Hindlimb muscle (tissue), 1 donor: Measurements from ENCODE around the gene POLR2J3. TPM values are rescaled to one million over a fixed set of nuclear protein-coding genes. Genes with fewer than 3 reads are reported as not detected.
"Not testable (repeated sequence)": the region's sequence is repeated elsewhere in the genome, so short reads cannot be mapped to it uniquely, and the experiment has no call there.

Experiments used
- DNase-seq: peaks from one replicate; pipeline ENCODE4 v3.0.0-alpha.2; 2013
- polyA plus RNA-seq: library from polyadenylated mRNA; unstranded; fragments of 120-200 nt; gene quantifications from one replicate; pipeline ENCODE4 v1.2.1, GENCODE V29; 2013; ENCODE audit not compliant: insufficient read length

The POLR2J3 gene
- polyA plus RNA-seq, 1 donor = 75.4 TPM

GRCh38 chr7:102581722-102582121, 9.3 kb upstream of the POLR2J3 start:
- DNase-seq = not testable (repeated sequence)

DNA sequence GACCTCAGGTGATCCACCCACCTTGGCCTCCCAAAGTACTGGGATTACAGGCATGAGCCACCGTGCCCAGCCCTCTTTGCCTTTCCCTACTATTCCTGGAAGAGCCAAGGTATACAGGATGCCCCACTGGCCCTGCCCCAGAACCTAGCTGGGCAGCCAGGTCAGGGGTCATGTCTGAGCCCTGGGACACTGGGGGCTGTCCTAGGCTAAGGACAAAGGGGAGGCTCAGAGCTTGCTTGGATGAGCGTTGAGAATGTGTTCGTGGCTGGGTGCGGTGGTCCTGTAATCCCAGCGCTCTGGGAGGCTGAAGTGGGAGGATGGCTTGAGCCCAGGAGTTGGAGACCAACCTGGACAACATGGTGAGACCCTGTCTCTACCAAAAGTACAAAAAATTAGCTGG, 6.1 kb upstream of the POLR2J3 start:
- DNase-seq = not testable (repeated sequence)

DNA sequence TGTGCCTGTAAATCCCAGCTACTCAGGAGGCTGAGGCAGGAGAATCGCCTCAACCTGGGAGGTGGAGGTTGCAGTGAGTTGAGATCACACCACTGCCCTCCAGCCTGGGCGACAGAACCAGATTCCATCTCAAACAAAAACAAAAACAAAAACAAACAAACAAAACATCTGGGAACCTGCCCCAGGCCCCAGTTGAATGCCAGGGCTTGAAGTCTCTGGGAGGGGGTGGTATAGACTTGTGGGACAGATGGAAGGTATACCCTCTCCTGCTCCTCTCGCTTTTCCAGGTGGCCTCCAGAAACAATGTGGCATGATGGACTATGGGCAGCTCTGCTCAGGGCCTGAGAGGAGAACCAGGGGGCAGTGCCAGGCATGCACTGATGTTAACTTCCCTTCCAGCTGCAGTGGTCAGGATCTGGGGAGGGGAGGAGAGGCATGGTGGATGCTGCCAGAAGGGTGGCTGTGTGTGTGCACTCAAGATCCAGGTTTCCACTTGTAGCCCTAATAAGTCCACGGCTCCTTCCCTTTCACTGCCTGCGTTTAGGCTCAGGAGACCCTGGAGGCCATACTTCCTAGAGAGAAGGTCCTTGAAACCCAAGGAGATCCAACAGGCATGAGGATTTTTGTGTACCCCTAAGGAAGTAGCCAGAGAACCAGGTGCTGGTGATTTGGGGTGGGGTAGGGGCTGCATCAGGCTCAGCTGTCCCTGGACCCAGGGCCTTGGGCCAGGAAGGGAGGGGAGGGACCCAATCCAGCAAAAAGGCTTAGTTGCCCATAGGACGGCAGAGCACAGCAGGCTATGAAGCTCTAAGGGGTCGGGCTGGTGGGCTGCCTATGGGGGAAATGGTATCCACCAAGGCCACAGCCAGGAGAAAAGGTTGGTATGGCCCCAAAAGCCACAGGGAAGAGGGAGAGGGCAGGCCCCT, 5.2 kb upstream of the POLR2J3 start:
- DNase-seq = not testable (repeated sequence)

- DNase-seq = not testable (repeated sequence)
Measured at GRCh38 chr7:102576363-102576762, 4.0 kb upstream of the POLR2J3 start.

DNA sequence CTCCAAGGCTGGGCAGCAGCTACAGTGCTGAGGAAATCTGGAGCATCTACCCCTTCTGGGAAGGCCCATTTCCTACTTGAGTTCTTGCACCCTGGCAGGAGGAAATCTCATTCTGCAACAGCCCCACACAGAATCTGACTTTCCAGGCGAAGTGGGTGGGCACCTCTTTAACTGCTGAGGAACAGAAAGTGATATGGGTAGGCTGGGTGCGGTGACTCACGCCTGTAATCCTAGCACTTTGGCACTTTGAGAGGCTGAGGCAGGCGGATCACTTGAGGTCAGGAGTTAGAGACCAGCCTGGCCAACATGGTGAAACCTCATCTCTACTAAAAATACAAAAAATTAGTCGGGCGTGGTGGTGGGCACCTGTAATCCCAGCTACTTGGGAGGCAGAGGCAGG, 2.2 kb upstream of the POLR2J3 start:
- not testable (repeated sequence) for DNase-seq

GRCh38 chr7:102568620-102569019, 3.8 kb downstream of the POLR2J3 start:
- not testable (repeated sequence) for DNase-seq

DNA sequence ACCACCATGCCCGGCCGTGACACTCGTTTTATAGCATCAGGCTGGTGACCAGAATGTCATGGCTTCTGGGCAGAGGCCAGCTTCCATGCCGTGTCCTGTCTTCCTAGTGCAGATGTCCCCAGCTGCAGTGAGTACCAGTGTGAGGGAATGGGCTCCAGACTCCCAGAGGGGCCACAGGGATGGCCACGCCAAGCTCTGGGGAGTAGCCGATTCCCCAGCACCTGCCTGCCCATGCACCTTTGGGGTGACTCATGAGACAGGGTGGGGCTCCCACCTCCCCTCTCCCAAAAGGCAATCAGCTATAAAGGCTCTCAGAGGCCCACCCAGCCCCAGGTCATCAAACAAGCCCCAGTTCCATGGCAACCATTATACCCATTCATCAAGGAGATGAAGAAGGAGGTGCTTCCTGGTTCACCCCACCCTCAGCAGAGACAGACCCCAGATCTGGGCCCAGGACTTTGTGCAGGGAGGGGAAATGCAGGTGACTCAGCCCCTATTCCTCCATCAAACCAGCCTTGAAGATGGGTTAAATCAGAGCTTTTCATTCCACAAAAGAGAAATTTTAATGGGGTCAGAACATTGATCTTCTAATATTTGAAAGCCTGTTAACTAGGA, 21.5 kb downstream of the POLR2J3 start, which contains the start of gene SPDYE2:
Gene SPDYE2 (plus strand): TSS at position 419 of the 615 bp plus-strand sequence. CDS start 2,030 bp downstream, outside the sequence.
- DNase-seq = not testable (repeated sequence)

DNA sequence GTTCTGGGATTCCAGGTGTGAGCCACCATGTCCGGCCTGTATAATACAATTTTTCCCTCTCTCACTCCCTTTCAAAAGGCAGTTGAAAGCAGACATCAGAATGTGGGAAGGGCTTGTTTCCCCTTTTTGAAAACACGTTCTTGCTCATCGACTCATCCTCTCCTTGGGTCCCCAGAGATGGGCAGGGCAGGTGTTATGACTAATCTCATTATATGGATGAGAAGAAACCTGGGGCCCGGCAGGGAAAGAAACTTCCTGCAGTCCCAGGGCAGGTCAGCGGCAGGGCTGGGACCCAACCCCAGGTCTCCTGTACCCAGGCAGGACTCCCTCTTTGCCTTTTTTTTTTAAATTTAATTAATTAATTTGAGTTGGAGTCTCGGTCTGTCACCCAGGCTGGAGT, 26.0 kb downstream of the POLR2J3 start:
- DNase-seq = not testable (repeated sequence)

DNA sequence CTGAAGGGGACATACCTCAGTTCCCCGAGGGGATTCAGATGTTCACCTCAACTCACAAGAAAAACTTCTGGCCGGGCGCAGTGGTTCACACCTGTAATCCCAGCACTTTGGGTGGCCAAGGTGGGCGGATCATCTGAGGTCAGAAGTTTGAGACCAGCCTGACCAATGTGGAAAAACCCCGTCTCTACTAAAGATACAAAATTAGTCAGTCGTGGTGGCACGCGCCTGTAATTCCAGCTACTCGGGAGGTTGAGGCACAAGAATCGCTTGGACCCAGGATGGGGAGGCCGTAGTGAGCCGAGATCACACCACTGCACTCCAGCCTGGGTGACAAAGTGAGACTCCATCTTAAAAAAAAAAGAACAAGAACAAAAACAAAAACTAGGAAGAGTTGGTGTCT, 27.1 kb downstream of the POLR2J3 start:
- not testable (repeated sequence) for DNase-seq

- not testable (repeated sequence) for DNase-seq
Measured at GRCh38 chr7:102544372-102544771, 28.0 kb downstream of the POLR2J3 start.

DNA sequence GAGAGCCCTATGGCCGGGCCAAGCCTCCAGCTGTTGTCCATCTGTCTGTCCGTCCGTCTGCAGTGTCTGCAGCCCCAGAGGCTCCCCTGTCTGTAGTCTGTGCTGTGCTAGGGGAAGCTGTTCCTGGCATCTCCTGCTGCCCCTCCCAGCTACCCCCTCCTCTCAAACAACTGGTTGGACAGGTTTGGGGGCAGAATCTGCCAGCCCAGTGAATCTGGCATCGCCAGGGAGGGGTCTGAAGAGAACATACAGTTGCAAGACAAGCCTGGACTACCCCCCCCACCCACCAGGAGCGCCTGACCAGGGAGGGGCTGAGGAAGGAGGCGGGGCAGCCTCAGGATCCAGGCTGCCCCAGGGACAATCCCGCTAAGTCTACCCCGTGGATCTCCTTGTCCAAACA, 28.8 kb downstream of the POLR2J3 start, which contains the start of gene UPK3BL2:
Gene UPK3BL2 (minus strand): TSS at position 101 of the 400 bp plus-strand sequence. CDS start 60 bp downstream, at position 41.
- DNase-seq = not testable (repeated sequence)

GRCh38 chr7:102542771-102543170, 29.6 kb downstream of the POLR2J3 start:
- not testable (repeated sequence) for DNase-seq

DNA sequence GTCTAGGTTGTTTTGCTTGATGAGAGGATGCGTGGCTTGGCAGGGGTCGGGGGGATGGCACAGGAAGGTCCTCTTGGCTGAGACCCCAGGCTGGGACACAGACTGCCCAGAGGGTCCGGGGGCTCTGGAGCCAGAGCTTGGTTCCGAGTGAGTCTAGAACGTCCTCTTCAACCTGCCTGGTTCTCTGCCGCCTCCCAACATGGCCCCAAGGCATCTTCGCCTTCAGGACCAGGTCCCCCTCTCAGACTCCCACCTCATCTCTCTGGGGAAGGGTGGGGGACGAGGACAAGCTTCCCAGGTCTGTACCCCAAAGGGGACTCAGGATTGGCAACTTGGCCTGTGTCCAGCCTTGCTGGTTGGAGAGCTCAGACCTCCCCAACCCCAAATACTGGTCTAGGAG, 30.3 kb downstream of the POLR2J3 start:
- not testable (repeated sequence) for DNase-seq

- DNase-seq = not testable (repeated sequence)
Measured at GRCh38 chr7:102540604-102541003, 31.8 kb downstream of the POLR2J3 start.

- not testable (repeated sequence) for DNase-seq
Measured at GRCh38 chr7:102535062-102535615, 37.2 kb downstream of the POLR2J3 start.

DNA sequence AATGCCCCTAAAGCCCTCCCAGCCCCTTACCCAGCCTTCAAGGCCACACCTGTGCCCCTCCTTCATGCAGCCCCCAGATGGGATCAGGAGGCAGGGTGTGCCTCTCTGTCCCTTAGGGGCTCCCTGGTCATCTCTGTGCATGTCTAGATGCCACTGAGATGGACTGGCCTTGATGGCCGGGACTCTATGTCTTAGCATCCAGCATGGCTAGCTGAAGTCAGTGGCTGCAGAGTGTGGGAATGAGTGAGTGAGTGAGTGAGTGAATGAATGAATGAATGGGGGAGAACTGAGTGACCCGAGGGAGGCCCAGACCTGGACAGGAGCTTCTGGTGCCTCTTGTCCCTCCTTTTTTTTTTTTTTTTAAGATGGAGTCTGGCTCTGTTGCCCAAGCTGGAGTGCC, 40.3 kb downstream of the POLR2J3 start:
- DNase-seq = not testable (repeated sequence)

- not testable (repeated sequence) for DNase-seq
Measured at GRCh38 chr7:102531583-102531982, 40.8 kb downstream of the POLR2J3 start.

GRCh38 chr7:102527822-102528793, 44.3 kb downstream of the POLR2J3 start:
- not testable (repeated sequence) for DNase-seq

GRCh38 chr7:102527182-102527581, 45.2 kb downstream of the POLR2J3 start:
- not testable (repeated sequence) for DNase-seq

- DNase-seq = not testable (repeated sequence)
Measured at GRCh38 chr7:102524803-102525202, 47.6 kb downstream of the POLR2J3 start.

DNA sequence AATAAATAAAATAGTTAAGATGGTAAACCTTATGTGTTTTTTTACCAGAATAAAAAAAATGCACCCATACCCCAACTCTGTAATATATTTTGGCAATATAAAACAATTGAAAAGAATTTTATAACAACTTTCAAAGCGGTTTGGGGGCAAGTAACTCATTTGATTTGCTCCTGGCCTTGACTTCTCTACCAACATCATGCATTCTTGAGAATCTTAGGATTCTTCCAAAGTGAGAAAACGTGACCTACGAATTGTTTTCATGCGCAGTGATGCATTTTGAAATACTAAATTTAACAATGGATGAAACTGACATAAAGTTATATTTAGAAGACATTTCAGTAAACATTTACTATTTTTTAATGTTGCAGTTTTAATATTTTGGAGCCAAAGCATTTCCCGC, 51.6 kb downstream of the POLR2J3 start:
- DNase-seq = not testable (repeated sequence)
